NB4 (cell line): ENCODE measurements around the gene SAMD11.

Experiments
- DNase-seq: peaks from one replicate; pipeline ENCODE4 v3.0.0; 2010; ENCODE audit warnings: low read depth
- H3K4me3 ChIP-seq: one replicate; pipeline ENCODE4 v1.5.1; 2011; ENCODE audit warnings: mild to moderate bottlenecking, low read depth, low read length, moderate library complexity
- MYC ChIP-seq: IDR thresholded peaks from 2 replicates; pipeline ENCODE4 v1.6.1; 2011; ENCODE audit warnings: low read depth, low read length
- POLR2A ChIP-seq: IDR thresholded peaks from 2 replicates; pipeline ENCODE4 v1.6.1; 2011; ENCODE audit warnings: mild to moderate bottlenecking; ENCODE audit not compliant: insufficient read length; ENCODE audit errors: extremely low read depth
- TF ChIP-seq, protein P1 (sequence below): IDR thresholded peaks from 2 replicates; pipeline ENCODE4 v1.6.1; 2011; ENCODE audit warnings: low read depth, low read length
- TF ChIP-seq, protein P2 (sequence below): IDR thresholded peaks from one replicate; pipeline ENCODE4 v1.5.1; 2012; ENCODE audit warnings: low read depth, low read length

SAMD11 gene

DNA sequence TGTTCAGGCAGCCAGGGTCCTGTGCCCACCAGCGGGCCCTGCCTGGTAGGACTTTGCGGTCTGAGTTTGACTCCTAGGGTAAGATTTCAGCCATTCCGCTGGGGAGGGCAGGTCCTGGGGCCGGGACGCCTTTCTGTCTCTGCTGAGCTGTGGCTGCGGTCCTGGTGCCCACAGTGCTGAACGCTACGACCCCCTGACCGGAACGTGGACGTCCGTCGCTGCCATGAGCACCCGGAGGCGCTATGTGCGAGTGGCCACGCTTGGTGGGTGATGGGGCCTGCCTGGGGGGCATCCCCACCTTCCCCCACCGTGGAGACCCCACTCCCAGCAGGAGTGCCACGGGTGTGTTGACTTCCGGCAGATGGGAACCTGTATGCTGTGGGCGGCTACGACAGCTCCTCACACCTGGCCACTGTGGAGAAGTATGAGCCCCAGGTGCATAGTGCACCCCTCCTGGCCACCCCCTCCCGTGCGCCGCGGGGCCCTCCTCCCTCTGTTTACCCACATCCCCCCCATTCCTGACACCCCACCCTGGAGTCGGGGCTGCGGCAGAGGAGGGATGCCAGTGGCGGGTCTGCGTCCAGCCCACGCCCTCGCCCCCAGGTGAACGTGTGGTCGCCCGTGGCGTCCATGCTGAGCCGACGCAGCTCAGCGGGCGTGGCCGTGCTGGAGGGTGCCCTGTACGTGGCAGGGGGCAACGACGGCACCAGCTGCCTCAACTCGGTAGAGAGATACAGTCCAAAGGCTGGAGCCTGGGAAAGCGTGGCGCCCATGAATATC, 40.2 kb downstream of the SAMD11 start:
- TF ChIP-seq MYC (no peak), POLR2A (no peak)
- TF ChIP-seq, protein P1, sequence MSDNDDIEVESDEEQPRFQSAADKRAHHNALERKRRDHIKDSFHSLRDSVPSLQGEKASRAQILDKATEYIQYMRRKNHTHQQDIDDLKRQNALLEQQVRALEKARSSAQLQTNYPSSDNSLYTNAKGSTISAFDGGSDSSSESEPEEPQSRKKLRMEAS: no peak
- DNase-seq: no peak
- H3K4me3 ChIP-seq: no peak overlapping the region

DNA sequence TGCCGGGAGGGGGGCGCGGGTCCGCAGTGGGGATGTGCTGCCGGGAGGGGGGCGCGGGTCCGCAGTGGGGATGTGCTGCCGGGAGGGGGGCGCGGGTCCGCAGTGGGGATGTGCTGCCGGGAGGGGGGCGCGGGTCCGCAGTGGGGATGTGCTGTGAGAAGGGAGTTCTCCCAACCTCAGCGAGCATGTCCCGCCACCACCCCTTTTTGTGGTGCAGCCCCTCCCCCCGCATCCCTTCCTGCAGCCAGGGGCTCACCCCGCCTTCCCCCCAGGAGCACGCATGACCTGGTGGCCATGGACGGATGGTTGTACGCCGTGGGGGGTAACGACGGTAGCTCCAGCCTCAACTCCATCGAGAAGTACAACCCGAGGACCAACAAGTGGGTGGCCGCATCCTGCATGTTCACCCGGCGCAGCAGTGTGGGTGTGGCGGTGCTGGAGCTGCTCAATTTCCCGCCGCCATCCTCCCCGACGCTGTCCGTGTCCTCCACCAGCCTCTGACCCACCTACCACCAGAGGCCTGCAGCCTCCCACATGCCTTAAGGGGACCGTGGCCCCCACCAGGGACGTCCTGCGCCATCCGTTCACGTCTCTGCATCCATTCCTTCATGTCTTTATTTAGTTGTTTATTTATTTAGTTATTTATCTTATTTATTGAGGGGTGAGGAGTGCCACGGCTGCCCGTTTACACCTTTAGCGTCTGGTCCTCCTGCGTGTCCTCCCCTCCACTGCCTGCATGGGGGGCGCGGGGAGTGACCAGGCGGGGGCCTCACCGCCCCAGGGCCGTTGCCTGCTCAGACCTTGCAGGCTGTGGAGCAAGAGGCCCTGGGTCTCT, 41.2 kb downstream of the SAMD11 start:
- DNase-seq: no peak
- no peak for TF ChIP-seq POLR2A
- TF ChIP-seq, protein P1: no peak
- TF ChIP-seq, protein P2, sequence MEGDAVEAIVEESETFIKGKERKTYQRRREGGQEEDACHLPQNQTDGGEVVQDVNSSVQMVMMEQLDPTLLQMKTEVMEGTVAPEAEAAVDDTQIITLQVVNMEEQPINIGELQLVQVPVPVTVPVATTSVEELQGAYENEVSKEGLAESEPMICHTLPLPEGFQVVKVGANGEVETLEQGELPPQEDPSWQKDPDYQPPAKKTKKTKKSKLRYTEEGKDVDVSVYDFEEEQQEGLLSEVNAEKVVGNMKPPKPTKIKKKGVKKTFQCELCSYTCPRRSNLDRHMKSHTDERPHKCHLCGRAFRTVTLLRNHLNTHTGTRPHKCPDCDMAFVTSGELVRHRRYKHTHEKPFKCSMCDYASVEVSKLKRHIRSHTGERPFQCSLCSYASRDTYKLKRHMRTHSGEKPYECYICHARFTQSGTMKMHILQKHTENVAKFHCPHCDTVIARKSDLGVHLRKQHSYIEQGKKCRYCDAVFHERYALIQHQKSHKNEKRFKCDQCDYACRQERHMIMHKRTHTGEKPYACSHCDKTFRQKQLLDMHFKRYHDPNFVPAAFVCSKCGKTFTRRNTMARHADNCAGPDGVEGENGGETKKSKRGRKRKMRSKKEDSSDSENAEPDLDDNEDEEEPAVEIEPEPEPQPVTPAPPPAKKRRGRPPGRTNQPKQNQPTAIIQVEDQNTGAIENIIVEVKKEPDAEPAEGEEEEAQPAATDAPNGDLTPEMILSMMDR: no peak
- TF ChIP-seq MYC: no peak
- no peak overlapping the region for H3K4me3 ChIP-seq

- TF ChIP-seq, protein P1: no peak
- TF ChIP-seq POLR2A: no peak
- DNase-seq: no peak
- no peak overlapping the region for H3K4me3 ChIP-seq
These were observed 41.9 kb downstream of the SAMD11 start for GRCh38 chr1:965526-966134.

- H3K4me3 ChIP-seq: peak within 1 kb of the TSS; percentile 42
- DNase-seq: peak; percentile 63
- TF ChIP-seq MYC: no peak
- TF ChIP-seq, protein P1: no peak
- TF ChIP-seq, protein P2: no peak
These were observed 42.5 kb downstream of the SAMD11 start, which contains the start of gene PLEKHN1 for GRCh38 chr1:966135-966703. PLEKHN1 (plus strand) TSS chr1:966482; CDS start chr1:966532, 50 bp downstream.

GRCh38 chr1:966704-967300, 43.1 kb downstream of the SAMD11 start:
- H3K4me3 ChIP-seq: peak overlapping the region; percentile 42
- DNase-seq: peak; percentile 77
- TF ChIP-seq, protein P1: peak; percentile 87
- peak; percentile 38 for TF ChIP-seq MYC
- TF ChIP-seq, protein P2: no peak
- TF ChIP-seq POLR2A: peak; percentile 55
